NCI-H510A (cell line): ENCODE results near the gene SFXN3.

ENCODE experiments used
- DNase-seq: peaks from one replicate; lab custom pipeline; 2025; lab: John Stamatoyannopoulos, UW

The SFXN3 gene

GRCh38 chr10:101000127-101000914 lies 30.7 kb upstream of the SFXN3 start:
- peak; percentile 25 for DNase-seq

DNA sequence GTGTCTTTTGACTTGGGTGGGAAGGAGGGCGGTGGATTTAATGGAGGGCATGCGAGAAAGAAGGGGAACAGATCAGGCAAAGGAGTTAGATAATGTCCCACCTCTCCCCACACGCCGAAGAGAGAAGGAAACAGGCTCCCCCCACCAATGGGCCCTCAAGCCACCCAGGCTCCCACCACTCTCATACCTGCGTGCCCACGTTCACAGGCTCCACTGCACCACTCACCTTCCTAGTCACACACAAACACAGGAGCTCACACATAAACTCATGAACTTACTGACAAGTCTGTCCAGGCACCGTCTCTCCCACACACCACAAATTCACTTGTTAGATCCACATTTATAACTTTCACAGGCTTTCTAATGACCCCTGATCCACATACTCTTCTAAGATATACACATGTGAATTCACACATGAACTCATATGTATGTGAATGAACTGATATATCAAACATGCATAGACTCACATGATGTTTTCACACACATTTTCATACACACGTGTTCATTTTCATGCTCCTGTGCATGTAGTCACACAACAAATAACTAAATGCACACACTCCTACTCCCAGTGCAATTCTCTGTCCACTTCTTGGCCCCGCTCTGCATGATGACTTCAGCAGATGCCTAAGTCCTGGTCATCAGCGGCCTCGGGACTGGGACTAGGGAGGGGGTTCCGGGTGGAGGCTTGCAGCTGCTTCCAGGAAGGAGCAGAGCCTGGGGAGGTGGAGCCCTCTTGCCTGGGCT lies 29.9 kb upstream of the SFXN3 start:
- DNase-seq: peak; percentile 26

GRCh38 chr10:101001659-101002035 lies 29.4 kb upstream of the SFXN3 start:
- DNase-seq: no peak

DNA sequence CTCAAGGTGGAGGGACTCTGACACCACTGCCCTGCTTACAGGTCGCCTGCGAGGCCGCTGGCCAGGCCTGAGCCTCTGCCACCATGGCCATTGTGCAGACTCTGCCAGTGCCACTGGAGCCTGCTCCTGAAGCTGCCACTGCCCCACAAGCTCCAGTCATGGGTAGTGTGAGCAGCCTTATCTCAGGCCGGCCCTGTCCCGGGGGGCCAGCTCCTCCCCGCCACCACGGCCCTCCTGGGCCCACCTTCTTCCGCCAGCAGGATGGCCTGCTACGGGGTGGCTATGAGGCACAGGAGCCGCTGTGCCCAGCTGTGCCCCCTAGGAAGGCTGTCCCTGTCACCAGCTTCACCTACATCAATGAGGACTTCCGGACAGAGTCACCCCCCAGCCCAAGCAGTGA lies 28.6 kb upstream of the SFXN3 start:
- DNase-seq: no peak

- DNase-seq: no peak
Observed at GRCh38 chr10:101003639-101004206, 27.3 kb upstream of the SFXN3 start.

DNA sequence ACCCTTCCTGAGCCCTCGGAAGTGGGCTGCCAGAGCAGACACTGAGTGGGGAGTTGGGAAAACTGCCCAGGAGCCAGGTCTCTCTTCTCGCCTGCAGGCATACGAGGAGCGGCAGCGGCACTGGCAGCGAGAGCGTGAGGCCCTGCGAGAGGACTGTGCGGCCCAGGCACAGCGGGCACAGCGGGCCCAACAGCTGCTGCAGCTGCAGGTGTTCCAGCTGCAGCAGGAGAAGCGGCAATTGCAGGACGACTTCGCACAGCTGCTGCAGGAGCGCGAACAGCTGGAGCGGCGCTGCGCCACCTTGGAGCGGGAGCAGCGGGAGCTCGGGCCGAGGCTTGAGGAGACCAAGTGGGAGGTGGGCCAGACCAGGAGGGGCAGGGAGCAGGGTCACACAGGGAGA lies 25.7 kb upstream of the SFXN3 start:
- no peak for DNase-seq

GRCh38 chr10:101005869-101006567 lies 25.0 kb upstream of the SFXN3 start:
- no peak for DNase-seq

GRCh38 chr10:101006593-101007098 lies 24.4 kb upstream of the SFXN3 start:
- no peak for DNase-seq

DNA sequence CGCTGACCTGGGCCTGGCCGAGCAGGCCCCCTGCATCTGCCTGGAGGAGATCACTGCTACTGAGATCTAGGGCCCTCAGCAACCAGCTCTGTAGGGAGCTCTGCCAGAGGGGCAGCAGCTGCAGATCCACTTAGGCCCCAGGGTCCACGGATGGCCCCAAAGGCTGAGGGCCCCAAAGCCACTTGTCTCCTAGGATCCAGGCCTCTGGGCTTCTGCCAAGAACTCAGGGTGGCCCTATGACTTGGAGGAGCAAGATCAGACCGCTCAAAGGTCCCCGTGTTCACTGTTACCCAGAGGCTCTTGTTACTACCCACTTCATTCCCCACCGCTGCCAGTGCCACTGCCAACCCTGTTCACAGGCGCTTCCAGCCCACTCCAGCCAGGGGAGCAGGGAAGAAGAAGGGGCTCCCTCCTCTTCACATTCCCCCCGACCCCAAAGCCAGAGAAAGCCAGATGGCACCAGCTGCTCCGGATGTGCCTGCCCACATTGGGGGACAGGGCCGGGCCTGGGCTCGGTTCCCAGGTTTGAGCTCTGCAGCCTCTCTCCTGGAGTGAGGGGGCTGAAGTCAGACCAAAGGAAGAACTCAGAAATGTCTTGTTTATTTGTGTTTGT lies 23.8 kb upstream of the SFXN3 start:
- DNase-seq: no peak

DNA sequence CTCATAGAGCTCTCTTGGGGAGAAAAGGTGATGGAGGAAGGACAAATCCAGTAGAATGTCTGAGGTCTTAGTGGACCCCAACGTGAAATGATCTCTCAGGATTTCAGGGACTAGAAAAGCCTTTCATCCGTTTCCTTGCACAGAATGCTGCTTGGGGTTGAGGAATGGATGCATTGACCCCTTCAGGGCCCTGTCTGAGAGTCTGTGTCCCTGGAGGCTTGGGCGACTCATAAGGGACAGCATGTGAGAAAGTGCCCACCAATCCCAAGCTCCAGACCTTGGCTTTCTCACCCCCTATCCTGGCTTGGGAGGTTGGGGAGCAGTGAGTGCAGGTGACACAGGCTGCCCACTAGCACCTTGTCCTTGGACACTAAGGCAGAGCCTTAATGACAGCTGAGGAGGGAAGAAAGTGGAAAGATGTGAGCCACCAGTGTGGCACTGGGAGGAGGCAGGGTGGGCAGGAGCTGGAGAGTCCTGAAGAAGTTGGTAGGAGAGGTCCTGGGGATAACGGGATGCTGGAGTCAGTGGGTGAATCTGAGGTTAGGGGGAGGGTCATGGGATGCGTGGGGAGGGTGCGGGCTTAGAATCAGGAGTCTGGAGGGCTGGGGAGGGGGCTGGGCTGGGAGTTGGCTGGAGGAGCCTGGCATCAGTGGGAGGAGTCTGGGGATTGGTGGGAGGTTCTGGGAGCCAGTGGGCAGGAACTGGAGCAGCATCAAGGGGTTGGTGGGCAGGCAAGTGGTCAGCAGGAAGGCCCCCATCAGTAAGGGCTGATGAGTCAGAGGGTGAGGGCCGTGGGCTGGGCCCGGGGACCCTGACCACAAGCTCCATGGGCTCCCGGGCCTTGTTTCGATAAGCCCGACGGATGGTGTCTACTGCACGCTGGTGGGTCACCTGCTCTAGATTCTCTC lies 22.9 kb upstream of the SFXN3 start:
- no peak for DNase-seq

GRCh38 chr10:101008823-101009423 lies 22.1 kb upstream of the SFXN3 start:
- DNase-seq: no peak

GRCh38 chr10:101010329-101010728 lies 20.7 kb upstream of the SFXN3 start:
- no peak for DNase-seq

- no peak for DNase-seq
Observed at GRCh38 chr10:101011517-101012423, 19.3 kb upstream of the SFXN3 start.

DNA sequence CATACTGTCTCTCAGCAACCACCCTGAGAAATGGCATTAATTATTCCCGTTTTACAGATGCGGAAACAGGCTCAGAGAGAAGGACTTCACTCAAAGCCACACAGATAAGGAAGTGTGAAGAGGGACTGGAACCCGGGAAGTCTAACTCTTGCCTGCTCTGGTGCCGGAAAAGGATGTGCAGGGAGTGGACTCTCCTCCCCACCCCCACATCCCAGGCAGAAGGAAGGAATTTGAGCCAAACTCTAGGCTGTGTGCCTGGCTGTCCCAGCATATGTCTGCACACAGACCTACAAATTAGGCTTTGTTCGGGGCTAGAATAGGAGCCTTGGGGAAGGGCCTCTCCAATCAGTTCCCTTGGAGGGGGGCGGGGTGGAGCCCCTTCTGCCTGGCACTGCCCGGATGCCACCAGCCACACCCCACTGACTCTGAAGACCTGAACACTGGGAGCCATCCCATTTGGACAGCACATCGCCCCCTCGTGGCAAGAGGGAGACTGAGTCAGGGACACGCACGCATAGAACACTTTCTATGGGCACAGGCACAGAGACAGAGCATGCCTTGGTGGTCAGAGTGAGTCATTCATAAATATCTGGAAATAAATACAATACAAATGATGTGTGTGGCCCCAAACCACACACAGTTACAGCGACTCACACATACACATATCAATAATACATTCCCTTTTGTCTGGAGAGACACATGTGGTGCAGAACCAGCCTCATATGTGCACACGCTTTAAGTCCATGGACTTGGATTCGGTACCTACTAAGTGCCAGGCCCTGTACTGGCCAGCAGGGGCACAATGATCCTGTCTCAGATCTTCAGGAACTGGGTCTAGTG lies 18.3 kb upstream of the SFXN3 start:
- peak; percentile 51 for DNase-seq

GRCh38 chr10:101013365-101013825 lies 17.6 kb upstream of the SFXN3 start:
- no peak for DNase-seq

DNA sequence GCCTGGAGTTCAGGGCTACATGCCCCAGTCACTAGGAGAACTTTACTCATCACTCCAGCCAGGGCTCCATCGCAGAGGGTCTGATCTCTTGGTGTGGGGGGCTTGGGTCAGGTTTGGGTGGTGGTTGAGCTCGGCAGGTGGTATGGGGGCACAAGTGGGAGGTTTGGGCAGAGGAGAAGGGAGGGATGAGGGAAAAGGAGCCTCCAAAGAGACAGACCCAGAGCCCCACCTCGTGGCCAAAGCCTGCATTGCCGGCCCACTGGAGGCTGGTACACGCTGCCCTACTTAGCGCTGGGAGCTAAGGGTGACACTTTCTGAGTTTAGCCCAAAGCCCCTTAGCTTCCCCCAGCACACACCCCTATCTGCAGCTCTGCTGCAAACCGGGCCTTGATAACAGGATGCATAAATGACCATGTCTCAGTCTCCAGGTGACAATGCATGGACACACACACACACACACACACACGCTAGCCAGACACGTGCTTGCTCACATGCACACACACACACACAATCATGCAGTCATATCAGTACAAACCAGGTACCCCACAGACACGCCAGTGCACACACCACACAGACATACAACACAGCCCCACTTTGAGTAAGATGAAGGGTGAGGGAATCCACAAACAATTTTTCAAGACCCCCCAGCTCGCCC lies 16.7 kb upstream of the SFXN3 start:
- no peak for DNase-seq

GRCh38 chr10:101014966-101015581 lies 16.0 kb upstream of the SFXN3 start:
- no peak for DNase-seq
